HepG2 (cell line): ENCODE measurements around the gene TCOF1. TPM values are rescaled to one million over a fixed set of nuclear protein-coding genes. Genes with fewer than 3 reads are reported as not detected.

Experiments
- ATAC-seq: fragments of 200-7000 bp; cut with Tn5 transposase; 3 replicates; pipeline ENCODE4 v1.9.1; 2020; ENCODE audit warnings: mild to moderate bottlenecking, moderate library complexity
- BruUV-seq: library from RNA; stranded (reverse); fragments of 400-500 nt; replicated peaks from 2 replicates; lab custom pipeline; 2021; lab: Mats Ljungman, UMichigan
- CTCF ChIA-PET: fragments of 300-600 bp; formaldehyde crosslinking; extraction: SDS; loops from one replicate; lab custom pipeline; 2021; ENCODE audit warnings: low total read pairs, inconsistent platforms, low intra/inter-chr PET ratio; lab: Yijun Ruan, JAX
- POLR2A ChIA-PET: fragments of 350-600 bp; sonication (Branson Sonifier 250); formaldehyde crosslinking; loops from one replicate; lab custom pipeline; 2020; ENCODE audit warnings: antibody characterized with exemption, inconsistent platforms; lab: Yijun Ruan, JAX
- DNase-seq: peaks from one replicate; pipeline ENCODE4 v3.0.0-alpha.2; 2015; ENCODE audit warnings: low spot score
- FAIRE-seq: peaks from 3 replicates; lab custom pipeline; 2011; peaks lifted over from hg19 to GRCh38; lab: Jason Lieb, UNC
- H2AFZ ChIP-seq: one replicate; pipeline ENCODE4 v1.6.1; 2011; ENCODE audit warnings: low read length, inconsistent platforms
- H3K27ac ChIP-seq: fragments of 300-600 bp; 3 replicates; pipeline ENCODE4 v1.8.0; 2011; ENCODE audit warnings: mixed run types, mild to moderate bottlenecking, mixed read lengths, low read length, inconsistent platforms; ENCODE audit not compliant: insufficient read depth; ENCODE audit errors: extremely low read length
- H3K27me3 ChIP-seq, 2 experiments: fragments of 200-600 bp in 1 of 2; 2 replicates in 1 of 2; 3 replicates in 1 of 2; pipeline versions ENCODE4 v1.6.0 to v1.8.0; 2011; ENCODE audit warnings: low read length in 2 of 2, mild to moderate bottlenecking in 2 of 2, moderate library complexity in 2 of 2, inconsistent platforms in 1 of 2; ENCODE audit not compliant: insufficient read depth in 2 of 2, control insufficient read depth in 1 of 2
- H3K36me3 ChIP-seq, 2 experiments: fragments of 200-600 bp in 1 of 2; replicated peaks in 1 of 2; 2 replicates in 1 of 2; 3 replicates in 1 of 2; pipeline versions ENCODE4 v1.5.1 to v1.8.0; 2011; ENCODE audit warnings: low read length in 2 of 2, inconsistent platforms in 1 of 2; ENCODE audit not compliant: insufficient read depth in 2 of 2, control insufficient read depth in 1 of 2
- H3K4me1 ChIP-seq: 2 replicates; pipeline ENCODE4 v1.5.1; 2012; ENCODE audit warnings: low read length, inconsistent platforms; ENCODE audit not compliant: insufficient read depth
- H3K4me2 ChIP-seq: 2 replicates; pipeline ENCODE4 v1.6.0; 2011; ENCODE audit warnings: low read depth, low read length, inconsistent platforms
- H3K4me3 ChIP-seq, 3 experiments: fragments of 200-600 bp in 1 of 3; sonication (generic), shearing (Covaris generic) in 1 of 3; replicated peaks in 1 of 3; 2 replicates each; pipeline ENCODE4 v1.5.1; 2011 to 2016; ENCODE audit warnings: low read length in 3 of 3, inconsistent platforms in 2 of 3, low read depth in 2 of 3, mild to moderate bottlenecking in 2 of 3, control low read depth in 1 of 3, mixed read lengths in 1 of 3; ENCODE audit not compliant: insufficient read depth in 1 of 3
- H3K79me2 ChIP-seq: one replicate; pipeline ENCODE4 v1.6.1; 2011; ENCODE audit warnings: low read length, inconsistent platforms; ENCODE audit not compliant: insufficient read depth
- H3K9ac ChIP-seq: 2 replicates; pipeline ENCODE4 v1.6.0; 2011; ENCODE audit warnings: mild to moderate bottlenecking, low read depth, low read length, inconsistent platforms; ENCODE audit not compliant: insufficient read depth
- H3K9me3 ChIP-seq: 2 replicates; pipeline ENCODE4 v1.5.1; 2012; ENCODE audit warnings: mild to moderate bottlenecking, low read length
- H4K20me1 ChIP-seq: 2 replicates; pipeline ENCODE4 v1.6.0; 2011; ENCODE audit warnings: inconsistent platforms, mild to moderate bottlenecking, low read length, moderate library complexity; ENCODE audit not compliant: insufficient read depth
- AGO2 ChIP-seq: fragments of 200-400 bp; formaldehyde crosslinking; optimal IDR thresholded peaks from 2 replicates; pipeline ENCODE3; 2017; ENCODE audit warnings: mild to moderate bottlenecking, low read depth, low read length, moderate library complexity
- ATF4 ChIP-seq, 2 experiments: fragments of 450-650 bp in 1 of 2; sonication (generic) in 1 of 2; formaldehyde crosslinking; IDR thresholded peaks; 2 replicates each; pipeline versions ENCODE4 v1.5.0 to v1.8.0; 2020 to 2022; ENCODE audit warnings: mild to moderate bottlenecking in 1 of 2, missing genetic modification reagents in 1 of 2
- CCAR2 ChIP-seq: fragments of 200-400 bp; formaldehyde crosslinking; optimal IDR thresholded peaks from 2 replicates; pipeline ENCODE3; 2018; ENCODE audit warnings: low read depth, mild to moderate bottlenecking, low read length, moderate library complexity
- FOXA1 ChIP-seq, 2 experiments: fragments of 450-650 bp in 1 of 2; sonication (generic) in 1 of 2; formaldehyde crosslinking in 1 of 2; IDR thresholded peaks; 2 replicates each; pipeline versions ENCODE4 v1.4.0 to v1.6.1; 2016 to 2020; ENCODE audit warnings: missing genetic modification reagents in 1 of 2
- JARID2 ChIP-seq: sonication (generic); formaldehyde crosslinking; IDR thresholded peaks from 2 replicates; pipeline ENCODE4 v1.8.1; 2023; ENCODE audit warnings: missing genetic modification reagents, inconsistent platforms; ENCODE audit not compliant: insufficient replicate concordance
- KLF6 ChIP-seq: IDR thresholded peaks from 2 replicates; pipeline ENCODE4 v1.8.0; 2016; ENCODE audit warnings: missing biosample characterization, missing genetic modification reagents
- MIER2 ChIP-seq: IDR thresholded peaks from 2 replicates; pipeline ENCODE4 v1.6.1; 2016; ENCODE audit warnings: missing biosample characterization, missing genetic modification reagents
- PAF1 ChIP-seq: IDR thresholded peaks from 2 replicates; pipeline ENCODE4 v1.6.1; 2016; ENCODE audit warnings: missing genetic modification reagents, missing compliant biosample characterization
- PTBP1 ChIP-seq: fragments of 200-400 bp; formaldehyde crosslinking; IDR thresholded peaks from 2 replicates; pipeline ENCODE4 v1.6.1; 2018; ENCODE audit warnings: low read length, low read depth; ENCODE audit not compliant: poor library complexity, severe bottlenecking
- RELA ChIP-seq: sonication (generic); formaldehyde crosslinking; IDR thresholded peaks from 2 replicates; pipeline ENCODE4 v1.4.0; 2020; ENCODE audit warnings: missing genetic modification reagents
- SALL2 ChIP-seq: sonication (generic); formaldehyde crosslinking; IDR thresholded peaks from 2 replicates; pipeline ENCODE4 v1.8.1; 2023; ENCODE audit warnings: mild to moderate bottlenecking, missing genetic modification reagents, inconsistent platforms
- SNAI1 ChIP-seq: sonication (generic); formaldehyde crosslinking; IDR thresholded peaks from 2 replicates; pipeline ENCODE4 v1.5.0; 2020; ENCODE audit warnings: mild to moderate bottlenecking, missing genetic modification reagents, borderline replicate concordance
- SNRNP70 ChIP-seq: fragments of 200-400 bp; formaldehyde crosslinking; IDR thresholded peaks from 2 replicates; pipeline ENCODE4 v1.6.1; 2017; ENCODE audit warnings: mild to moderate bottlenecking, low read depth, low read length, moderate library complexity
- SRSF1 ChIP-seq: fragments of 200-400 bp; formaldehyde crosslinking; optimal IDR thresholded peaks from 2 replicates; pipeline ENCODE3; 2017; ENCODE audit warnings: mild to moderate bottlenecking, low read depth, low read length, moderate library complexity
- ZNF224 ChIP-seq: sonication (generic); formaldehyde crosslinking; IDR thresholded peaks from 2 replicates; pipeline ENCODE4 v1.5.0; 2020; ENCODE audit warnings: mild to moderate bottlenecking, missing genetic modification reagents
- ZNF234 ChIP-seq: sonication (generic); formaldehyde crosslinking; conservative IDR thresholded peaks from 2 replicates; pipeline ENCODE4 v1.5.1; 2020; ENCODE audit warnings: mild to moderate bottlenecking, missing genetic modification reagents
- ZNF557 ChIP-seq: sonication (generic); formaldehyde crosslinking; IDR thresholded peaks from 2 replicates; pipeline ENCODE4 v1.4.0; 2020; ENCODE audit warnings: missing genetic modification reagents
- WGBS: methylation state at CpG from one replicate; pipeline ENCODE4 v1.1.6; 2017; ENCODE audit warnings: low lambda C conversion rate; 5-methylcytosine and 5-hydroxymethylcytosine counted together
- in situ Hi-C: cut with HindIII; loops from 2 replicates; pipeline ENCODE4 v1.10.0; 2017; ENCODE audit warnings: low pct_unique_long_range_greater_than_20kb; ENCODE audit not compliant: extremely low pct_ligation_motif_present
- intact Hi-C: fragments of 100-400 bp; cut with micrococcal nuclease; formaldehyde crosslinking; loops from one replicate; pipeline ENCODE4 v1.10.0; 2022; ENCODE audit not compliant: unreplicated experiment
- polyA plus RNA-seq, 8 experiments: library from polyadenylated mRNA; depleted of rRNA in 3 of 8; stranded (reverse) in 7 of 8; unstranded in 1 of 8; fragments of >200 nt; fragmentation: Illumina TruSeq in 4 of 8; extraction: Trizol in 4 of 8; gene quantifications; 2 replicates each; pipeline versions ENCODE4 v1.2.1 to v1.2.3, GENCODE V29; 2011 to 2016; ENCODE audit warnings: low read depth in 4 of 8, missing spikeins in 1 of 8, mixed read lengths in 1 of 8; ENCODE audit not compliant: insufficient read depth in 1 of 8
- total RNA-seq, 5 experiments: library from RNA; depleted of rRNA; stranded (reverse); fragments of >200 nt; fragmentation: Illumina TruSeq; extraction: Trizol; gene quantifications; 2 replicates each; pipeline ENCODE4 v1.2.3, GENCODE V29; 2016; ENCODE audit warnings: low read depth in 1 of 5

Gene TCOF1
- total and polyA plus RNA-seq, 2 of the 13 experiments (the other 11 are each of a cell fraction or from before 2014, with no cell fraction given): 10.1 to 41.6 TPM

DNA sequence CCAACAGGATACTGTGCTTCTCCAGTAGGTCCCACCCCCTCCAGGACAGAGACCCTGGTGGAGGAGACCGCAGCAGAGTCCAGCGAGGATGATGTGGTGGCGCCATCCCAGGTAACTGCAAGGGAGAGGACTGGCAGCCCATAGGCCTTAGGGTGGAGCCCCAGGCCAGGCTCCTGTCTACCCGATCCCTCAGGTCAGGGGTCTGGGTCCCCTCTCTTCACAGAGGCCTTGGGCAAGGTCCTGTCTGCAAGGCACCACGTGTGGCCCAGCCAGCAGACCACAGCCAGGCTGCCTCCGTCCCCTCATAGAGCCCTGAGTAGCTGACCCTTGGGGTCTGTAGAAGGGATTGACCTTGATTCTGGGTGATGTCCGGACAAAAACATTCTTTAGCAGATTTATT lies 35.2 kb downstream of the TCOF1 start:
- no peaks in the 10 kb centered on the region for H3K4me1 ChIP-seq
- no TSS peak for BruUV-seq
- DNase-seq: no peak
- no peak for FAIRE-seq
- no peak overlapping the region for H2AFZ ChIP-seq
- H3K27me3 ChIP-seq: no peaks in the 10 kb centered on the region
- no peak overlapping the region for H3K4me2 ChIP-seq
- ChIA-PET CTCF (no interaction called here), POLR2A (no interaction called here)
- TF ChIP-seq AGO2 (peak; percentile 26), ZNF234 (CRISPR knock-in tag) (no peak)
- no peaks in the 10 kb centered on the region for H4K20me1 ChIP-seq
- no peak overlapping the region for H3K4me3 ChIP-seq
- 93% methylated on average over 2 of the region's 7 CpGs for WGBS
- H3K9ac ChIP-seq: no peak overlapping the region
- no peaks in the 10 kb centered on the region for H3K9me3 ChIP-seq
- H3K79me2 ChIP-seq: no peaks in the 10 kb centered on the region
- in situ Hi-C loops (no loop called here), intact Hi-C loops (no loop called here)
- H3K36me3 ChIP-seq: peaks cover 47 to 88% of the 10 kb centered on the region in 2 experiments
- no peak overlapping the region for H3K27ac ChIP-seq
- ATAC-seq: no peak

- Histone ChIP-seq H3K4me1 (no peaks in the 10 kb centered on the region), H3K9ac (no peak overlapping the region), H4K20me1 (no peaks in the 10 kb centered on the region), H3K9me3 (no peaks in the 10 kb centered on the region), H2AFZ (no peak overlapping the region), H3K36me3 (peaks cover 43 to 87% of the 10 kb centered on the region in 2 experiments), H3K79me2 (no peaks in the 10 kb centered on the region), H3K27me3 (no peaks in the 10 kb centered on the region), H3K27ac (no peak overlapping the region), H3K4me3 (no peak overlapping the region), H3K4me2 (no peak overlapping the region)
- intact Hi-C loops: no loop called here
- WGBS: 72% methylated on average over 2 of the region's 3 CpGs
- POLR2A ChIA-PET: no interaction called here
- CTCF ChIA-PET: no interaction called here
- ATAC-seq (no peak), FAIRE-seq (no peak), DNase-seq (no peak)
- in situ Hi-C loops: no loop called here
- BruUV-seq: no TSS peak
- TF ChIP-seq CCAR2 (no peak), MIER2 (CRISPR knock-in tag) (no peak), SRSF1 (no peak), PTBP1 (no peak), SALL2 (CRISPR knock-in tag) (no peak), JARID2 (CRISPR knock-in tag) (no peak), FOXA1 (IDR thresholded peaks at IDR 0.05) (no peak), FOXA1 (CRISPR knock-in tag; IDR thresholded peaks at IDR 0.05) (no peak), SNRNP70 (no peak), ATF4 (CRISPR knock-in tag; IDR thresholded peaks at IDR 0.05) (no peak), ZNF557 (CRISPR knock-in tag) (no peak), SNAI1 (CRISPR knock-in tag) (no peak), ZNF224 (no peak), KLF6 (CRISPR knock-in tag) (no peak), PAF1 (no peak), RELA (CRISPR knock-in tag) (no peak)
Observed at GRCh38 chr5:150393096-150393645, 35.7 kb downstream of the TCOF1 start.
